GM18526 (cell line): ENCODE measurements around the gene ANKRD50.

Experiments used
- POLR2A ChIP-seq: IDR thresholded peaks from 3 replicates; pipeline ENCODE4 v1.6.1; 2011; ENCODE audit not compliant: insufficient read length; ENCODE audit errors: extremely low read depth

Gene ANKRD50

GRCh38 chr4:124666496-124666895 is 46.0 kb downstream of the ANKRD50 start:
- no peak for TF ChIP-seq POLR2A

- TF ChIP-seq POLR2A: no peak
These were observed 53.7 kb downstream of the ANKRD50 start for GRCh38 chr4:124658795-124659194.

- no peak for TF ChIP-seq POLR2A
These were observed 61.9 kb downstream of the ANKRD50 start for GRCh38 chr4:124650614-124651013.

DNA sequence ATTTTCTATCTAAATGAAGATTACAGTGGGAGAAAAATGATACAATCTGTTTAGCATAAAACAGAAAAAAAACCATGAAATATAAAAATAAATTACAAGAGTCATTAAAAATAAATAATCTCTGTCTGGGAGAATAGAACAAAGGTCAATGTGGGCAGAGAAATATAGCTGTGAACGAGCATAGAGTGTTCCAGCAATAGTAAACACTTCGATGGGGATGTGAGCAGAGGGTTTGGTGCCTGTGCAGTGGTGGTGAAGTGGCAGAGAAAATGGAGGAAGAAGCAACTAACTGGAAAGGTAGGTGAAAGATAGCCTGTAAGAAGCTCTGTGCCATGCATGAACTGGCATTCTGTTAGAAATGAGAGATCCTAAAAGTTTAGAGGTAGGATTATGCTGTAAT is 64.9 kb downstream of the ANKRD50 start:
- no peak for TF ChIP-seq POLR2A

GRCh38 chr4:124644621-124645020 is 67.9 kb downstream of the ANKRD50 start:
- no peak for TF ChIP-seq POLR2A

DNA sequence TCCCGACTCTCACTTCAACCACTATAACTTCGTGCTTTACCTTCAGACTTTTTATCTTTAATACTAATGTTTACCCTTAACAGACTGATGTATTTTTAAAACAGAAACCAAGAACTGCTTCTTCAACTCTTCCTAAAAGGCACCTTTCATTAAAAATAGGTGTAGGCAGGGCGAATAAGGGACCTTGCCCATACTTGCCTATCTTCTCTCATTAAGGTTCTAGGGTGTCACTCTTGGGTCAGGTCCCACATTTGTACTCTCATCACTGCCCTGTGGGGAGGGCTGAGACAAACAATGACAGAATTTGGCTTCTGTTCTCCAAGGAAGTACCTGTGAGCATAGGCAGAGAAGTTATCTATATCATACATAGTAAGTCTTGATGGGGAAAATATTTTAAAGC is 69.7 kb downstream of the ANKRD50 start:
- no peak for TF ChIP-seq POLR2A

DNA sequence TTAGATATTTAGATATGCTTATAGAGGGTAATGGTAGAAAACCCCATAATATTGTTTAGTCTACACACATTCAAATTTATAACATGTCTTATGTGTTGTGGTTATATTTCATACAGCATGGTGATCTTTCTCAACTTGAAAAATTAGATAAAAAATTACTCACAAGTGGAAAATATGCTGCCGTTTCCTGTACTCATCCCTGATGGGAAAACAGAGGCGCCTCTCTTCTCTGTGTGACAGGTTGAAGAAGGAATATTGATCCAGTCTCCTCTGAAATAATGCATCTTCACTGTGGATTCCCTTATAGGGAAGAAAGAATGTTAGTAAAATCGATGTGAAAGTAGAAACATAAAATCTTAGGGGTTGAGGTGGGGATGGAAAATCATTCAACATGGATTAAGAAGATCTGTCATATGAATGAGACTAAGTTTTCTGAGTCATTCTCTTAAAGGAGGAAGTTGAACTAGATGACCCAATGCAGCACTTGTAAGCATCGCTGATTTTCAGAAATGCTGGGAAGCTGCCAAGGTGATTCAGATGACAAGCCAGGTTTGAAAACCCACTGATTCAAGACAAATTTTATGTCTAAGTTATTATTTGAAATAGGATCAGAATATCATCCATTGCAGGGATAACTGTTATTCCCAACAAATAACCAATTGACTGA is 70.7 kb downstream of the ANKRD50 start:
- TF ChIP-seq POLR2A: no peak

DNA sequence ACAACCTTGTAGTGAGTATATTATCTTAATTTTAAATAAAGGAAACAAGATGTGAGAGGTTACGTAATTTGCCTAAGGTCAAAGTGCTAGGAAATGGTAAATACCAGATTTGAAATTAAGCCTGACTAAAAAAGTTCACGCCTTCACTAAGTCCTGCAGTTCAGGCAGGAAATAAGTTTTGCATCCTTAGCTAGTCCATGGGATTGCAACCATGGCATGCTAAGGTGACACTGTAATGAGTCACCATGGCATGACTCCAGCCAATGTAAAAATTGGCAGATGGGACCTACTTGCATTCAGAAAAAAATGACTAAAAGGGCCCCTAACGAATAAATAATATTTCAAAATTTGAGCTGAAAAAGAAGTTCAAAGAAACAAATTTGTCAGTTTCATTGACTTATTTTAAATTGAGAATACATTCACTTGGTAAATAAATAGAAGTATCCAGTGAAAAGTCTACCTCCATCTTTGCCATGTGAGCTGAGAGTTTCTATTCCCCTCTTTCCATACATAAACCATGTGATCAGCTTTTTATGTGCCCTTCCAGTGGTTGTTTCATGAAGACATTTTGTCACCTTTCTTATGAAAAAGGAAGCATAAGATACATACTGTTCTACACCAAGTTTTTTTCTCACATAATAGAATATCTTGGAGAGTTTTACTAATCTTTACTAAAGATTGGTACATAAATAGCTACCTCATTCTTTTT is 72.4 kb downstream of the ANKRD50 start:
- TF ChIP-seq POLR2A: no peak

- no peak for TF ChIP-seq POLR2A
These were observed 75.2 kb downstream of the ANKRD50 start for GRCh38 chr4:124637321-124637720.

DNA sequence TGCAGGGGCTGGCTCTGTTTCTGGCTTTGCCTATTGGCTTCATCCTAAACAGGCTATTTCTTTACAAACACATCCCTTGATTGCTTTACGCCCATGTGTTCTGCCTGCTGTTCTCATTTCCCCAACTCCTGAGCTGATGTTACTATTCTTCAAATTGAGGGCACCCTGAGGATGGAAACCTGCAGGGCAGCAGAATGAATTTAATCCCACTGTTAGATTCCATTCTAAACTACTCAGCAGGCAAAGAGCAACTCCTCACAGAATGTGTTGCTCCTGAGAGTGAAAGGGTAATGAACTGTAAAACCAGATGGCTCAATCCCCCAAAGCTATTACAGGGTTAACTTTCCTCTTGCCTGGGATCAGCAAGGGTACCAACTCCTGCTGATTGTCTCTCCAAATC is 75.7 kb downstream of the ANKRD50 start:
- no peak for TF ChIP-seq POLR2A

GRCh38 chr4:124635331-124635730 is 77.2 kb downstream of the ANKRD50 start:
- no peak for TF ChIP-seq POLR2A

GRCh38 chr4:124633285-124633941 is 79.1 kb downstream of the ANKRD50 start:
- TF ChIP-seq POLR2A: no peak

- TF ChIP-seq POLR2A: no peak
These were observed 80.1 kb downstream of the ANKRD50 start for GRCh38 chr4:124632439-124632838.

- no peak for TF ChIP-seq POLR2A
These were observed 80.8 kb downstream of the ANKRD50 start for GRCh38 chr4:124631760-124632159.

DNA sequence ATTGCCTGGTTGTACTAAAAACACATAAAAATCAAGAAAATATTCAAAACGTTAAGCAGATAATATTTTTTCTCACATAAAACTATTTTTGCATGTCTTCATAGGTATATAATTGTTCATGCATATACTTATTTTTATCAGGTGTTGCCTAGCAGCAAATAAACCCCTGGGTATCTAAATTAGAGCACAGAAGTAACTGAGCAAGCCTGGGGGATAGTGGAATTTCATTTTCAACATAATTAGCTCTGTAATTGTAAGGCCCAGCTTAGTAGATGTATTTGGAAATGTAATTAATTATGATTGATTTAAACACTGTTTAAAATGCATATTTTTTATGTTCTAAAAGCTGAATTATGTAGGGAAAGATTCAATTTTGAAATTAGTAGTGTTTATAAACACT is 82.9 kb downstream of the ANKRD50 start:
- no peak for TF ChIP-seq POLR2A
